Tibial nerve (tissue), 4 donors: ENCODE results near the gene TEX22. TPM values are rescaled to one million over a fixed set of nuclear protein-coding genes. Genes with fewer than 3 reads are reported as not detected.

Source experiments
- DNase-seq, 2 donors: peaks; one replicate each; pipeline ENCODE4 v3.0.0-alpha.2; 2019; ENCODE audit warnings: low spot score in 2 of 2
- H3K27ac ChIP-seq, 4 donors: fragments of 200-600 bp; sonication (generic) in 3 of 4; one replicate each; pipeline ENCODE4 v1.5.1; 2017 to 2019; ENCODE audit warnings: mild to moderate bottlenecking in 1 of 4
- H3K27me3 ChIP-seq, 2 donors: fragments of 200-600 bp; sonication (generic) in 1 of 2; one replicate each; pipeline versions ENCODE4 v1.5.1 to v1.6.0; 2017 to 2019
- H3K36me3 ChIP-seq, 3 donors: fragments of 200-600 bp; sonication (generic); one replicate each; pipeline ENCODE4 v1.5.1; 2018 to 2019
- H3K4me1 ChIP-seq, 4 donors: fragments of 200-600 bp; sonication (generic) in 3 of 4; one replicate each; pipeline ENCODE4 v1.5.1; 2017 to 2019
- H3K4me3 ChIP-seq, 4 donors: fragments of 200-600 bp; sonication (generic) in 3 of 4; one replicate each; pipeline ENCODE4 v1.5.1; 2017 to 2019; ENCODE audit warnings: mild to moderate bottlenecking in 1 of 4, moderate library complexity in 1 of 4
- H3K9me3 ChIP-seq, 4 donors: fragments of 200-600 bp; sonication (generic) in 3 of 4; one replicate each; pipeline ENCODE4 v1.5.1; 2017 to 2019
- EP300 ChIP-seq, 2 donors: sonication (generic); formaldehyde crosslinking; IDR thresholded peaks; one replicate each; pipeline ENCODE4 v1.6.1; 2017; ENCODE audit warnings: antibody characterized with exemption in 2 of 2, mild to moderate bottlenecking in 1 of 2
- POLR2A ChIP-seq, 2 donors: fragments of 450-650 bp; IDR thresholded peaks; one replicate each; pipeline ENCODE4 v1.6.1; 2017; ENCODE audit warnings: antibody characterized with exemption in 2 of 2, mild to moderate bottlenecking in 2 of 2, moderate library complexity in 2 of 2
- WGBS, 2 donors: methylation state at CpG; one replicate each; pipeline ENCODE4 v1.1.5; 2018; 5-methylcytosine and 5-hydroxymethylcytosine counted together
- total RNA-seq, 4 donors: library from RNA; depleted of rRNA; stranded (reverse); fragments of >200 nt; gene quantifications; one replicate each; pipeline ENCODE4 v1.1.0, GENCODE V29; 2016
- TF ChIP-seq, protein P1 (sequence below), 5 experiments: fragments of 200-600 bp in 3 of 5; fragments of 450-650 bp in 2 of 5; sonication (generic) in 3 of 5; IDR thresholded peaks; one replicate each; pipeline ENCODE4 v1.5.1; 2016 to 2019; ENCODE audit warnings: antibody characterized with exemption in 5 of 5, mild to moderate bottlenecking in 3 of 5, moderate library complexity in 2 of 5

The TEX22 gene
- total RNA-seq, 4 donors from 2014 or later: 0.84 to 1.3 (median 1.0) TPM

DNA sequence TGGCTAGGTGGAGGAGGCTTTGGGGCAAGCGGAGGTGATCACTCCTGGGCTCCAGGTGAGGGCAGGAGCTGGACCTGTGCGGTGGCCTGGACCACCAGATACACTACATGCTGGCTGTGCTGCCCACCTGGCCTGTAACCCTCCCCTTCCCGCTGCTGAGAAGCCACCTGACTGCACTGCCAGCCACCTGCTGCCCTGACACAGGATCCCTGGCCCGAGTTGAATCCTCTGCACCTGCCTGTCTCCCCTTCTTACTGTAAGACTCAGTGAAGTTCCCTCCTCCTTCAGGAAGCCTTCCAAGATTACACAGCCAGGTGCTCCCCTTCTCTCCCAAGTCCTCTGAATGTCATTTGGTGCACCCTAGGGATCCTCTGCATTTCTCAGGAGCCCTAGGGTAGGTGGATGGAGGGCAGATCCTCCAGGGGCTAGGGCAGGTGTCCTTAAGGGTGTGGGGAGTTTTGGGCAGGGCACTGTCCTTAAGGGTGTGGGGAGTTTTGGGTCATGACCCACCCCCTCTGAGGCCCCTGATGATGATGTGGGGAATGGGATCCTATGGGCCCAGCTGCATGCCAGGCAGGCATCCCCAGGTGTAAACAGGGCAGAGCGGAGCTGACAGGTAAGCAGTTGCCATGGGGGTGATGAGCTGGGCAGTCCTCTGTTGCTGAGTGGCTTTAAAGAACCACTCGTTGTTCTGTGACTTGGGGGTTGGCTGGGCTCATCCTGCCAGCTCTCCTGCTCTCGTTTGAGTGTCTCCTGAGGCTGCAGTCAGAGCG, 14.6 kb downstream of the TEX22 start:
- H3K4me3 ChIP-seq: no peak overlapping the region
- no peak overlapping the region for H3K27ac ChIP-seq
- H3K27me3 ChIP-seq: peaks cover 0 to 25% of the 10 kb centered on the region in 2 donors
- H3K9me3 ChIP-seq: no peaks in the 10 kb centered on the region
- no peak for TF ChIP-seq EP300 (IDR thresholded peaks at IDR 0.05)
- no peak for TF ChIP-seq POLR2A (IDR thresholded peaks at IDR 0.05)
- TF ChIP-seq, protein P1, sequence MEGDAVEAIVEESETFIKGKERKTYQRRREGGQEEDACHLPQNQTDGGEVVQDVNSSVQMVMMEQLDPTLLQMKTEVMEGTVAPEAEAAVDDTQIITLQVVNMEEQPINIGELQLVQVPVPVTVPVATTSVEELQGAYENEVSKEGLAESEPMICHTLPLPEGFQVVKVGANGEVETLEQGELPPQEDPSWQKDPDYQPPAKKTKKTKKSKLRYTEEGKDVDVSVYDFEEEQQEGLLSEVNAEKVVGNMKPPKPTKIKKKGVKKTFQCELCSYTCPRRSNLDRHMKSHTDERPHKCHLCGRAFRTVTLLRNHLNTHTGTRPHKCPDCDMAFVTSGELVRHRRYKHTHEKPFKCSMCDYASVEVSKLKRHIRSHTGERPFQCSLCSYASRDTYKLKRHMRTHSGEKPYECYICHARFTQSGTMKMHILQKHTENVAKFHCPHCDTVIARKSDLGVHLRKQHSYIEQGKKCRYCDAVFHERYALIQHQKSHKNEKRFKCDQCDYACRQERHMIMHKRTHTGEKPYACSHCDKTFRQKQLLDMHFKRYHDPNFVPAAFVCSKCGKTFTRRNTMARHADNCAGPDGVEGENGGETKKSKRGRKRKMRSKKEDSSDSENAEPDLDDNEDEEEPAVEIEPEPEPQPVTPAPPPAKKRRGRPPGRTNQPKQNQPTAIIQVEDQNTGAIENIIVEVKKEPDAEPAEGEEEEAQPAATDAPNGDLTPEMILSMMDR (IDR thresholded peaks at IDR 0.05): no peak
- no peak for DNase-seq
- WGBS, 2 donors: 82 to 86% methylated on average over 7 to 8 of the region's 8 CpGs
- no peaks in the 10 kb centered on the region for H3K36me3 ChIP-seq
- peaks cover 0 to 26% (median 14%) of the 10 kb centered on the region in 4 donors for H3K4me1 ChIP-seq

DNA sequence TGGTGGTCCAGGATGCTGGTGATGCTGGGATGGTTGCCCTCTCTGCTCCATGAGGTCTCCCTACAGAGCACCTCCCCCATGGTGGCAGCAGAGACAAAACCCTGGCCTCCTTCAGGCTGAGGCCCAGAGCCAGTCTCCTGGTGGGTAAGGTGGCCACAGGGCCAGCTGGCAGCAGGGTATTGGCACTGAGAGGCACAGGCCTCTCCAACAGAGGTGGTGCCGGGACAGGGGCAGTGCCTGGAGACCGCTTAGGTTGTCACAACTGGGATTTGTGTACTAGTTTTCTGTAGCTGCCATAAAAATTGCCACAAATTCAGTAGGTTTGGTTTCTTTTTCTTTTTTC, 15.2 kb downstream of the TEX22 start:
- WGBS, 2 donors: 97 to 100% methylated on average over 2 of the region's 2 CpGs

DNA sequence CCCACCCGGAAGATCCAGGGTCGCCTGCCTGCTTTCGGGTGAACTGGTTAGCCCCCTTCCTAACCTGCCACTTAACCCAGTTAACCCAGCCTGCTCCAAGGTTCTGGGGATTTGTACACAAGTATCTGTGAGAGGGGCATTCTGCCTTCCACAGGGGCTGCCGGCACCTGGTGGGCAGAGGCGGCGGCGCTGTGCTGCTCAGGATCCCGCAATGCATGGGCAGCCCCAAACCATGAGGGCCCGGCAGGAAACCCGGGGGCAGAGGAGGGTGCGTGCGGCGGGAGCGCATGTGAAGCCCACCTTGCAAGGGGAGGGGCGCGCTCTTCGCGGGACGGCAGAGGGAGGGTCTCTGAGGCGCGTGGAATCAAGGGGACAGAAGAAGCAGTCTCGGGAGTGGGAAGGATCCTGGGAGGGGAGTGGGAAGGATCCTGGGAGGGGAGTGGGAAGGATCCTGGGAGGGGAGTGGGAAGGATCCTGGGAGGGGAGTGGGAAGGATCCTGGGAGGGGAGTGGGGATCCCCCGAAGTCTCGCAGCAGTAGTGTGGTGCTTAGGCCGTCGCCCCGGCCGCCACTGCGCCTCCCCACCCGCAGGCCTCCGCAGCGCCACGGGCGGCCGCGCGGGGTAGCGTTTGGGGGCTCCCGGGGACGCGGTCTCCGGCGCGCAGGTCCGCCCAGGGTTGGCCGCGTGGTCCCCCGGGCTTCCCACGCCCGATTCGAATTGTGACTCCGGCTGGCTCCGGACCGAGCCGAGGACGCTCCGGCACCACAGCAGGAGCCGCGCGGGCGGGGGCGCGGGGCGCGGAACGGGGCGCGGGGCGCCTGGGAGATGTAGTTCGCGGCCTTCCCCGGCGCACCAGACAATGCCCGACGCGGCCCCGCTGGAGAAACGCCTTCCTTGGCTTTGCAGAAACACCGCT, 16.4 kb downstream of the TEX22 start:
- peak; percentile 60 for DNase-seq
- H3K4me1 ChIP-seq: peaks cover 0 to 36% (median 21%) of the 10 kb centered on the region in 4 donors
- H3K27ac ChIP-seq: peak overlapping the region; percentile 5 to 80 (median 62)
- 9 to 11% methylated on average over 55 to 79 of the region's 79 CpGs for WGBS, 2 donors
- no peaks in the 10 kb centered on the region for H3K9me3 ChIP-seq
- no peaks in the 10 kb centered on the region for H3K36me3 ChIP-seq
- H3K27me3 ChIP-seq: peaks cover 0 to 25% of the 10 kb centered on the region in 2 donors
- TF ChIP-seq, protein P1 (IDR thresholded peaks at IDR 0.05): peak; percentile 74 to 95 (median 95)
- TF ChIP-seq POLR2A (IDR thresholded peaks at IDR 0.05): peak in 1 of 2 donors; percentile 39
- TF ChIP-seq EP300 (IDR thresholded peaks at IDR 0.05): peak in 1 of 2 donors; percentile 19
- peak overlapping the region; percentile 28 to 61 (median 52) for H3K4me3 ChIP-seq

More for the DNA sequence above, 15.2 kb downstream of the TEX22 start:
- H3K27ac ChIP-seq: no peak overlapping the region
- no peaks in the 10 kb centered on the region for H3K36me3 ChIP-seq
- H3K27me3 ChIP-seq: peaks cover 0 to 25% of the 10 kb centered on the region in 2 donors
- no peaks in the 10 kb centered on the region for H3K9me3 ChIP-seq
- DNase-seq: no peak
- TF ChIP-seq, protein P1 (IDR thresholded peaks at IDR 0.05): no peak
- TF ChIP-seq EP300 (IDR thresholded peaks at IDR 0.05) (no peak), POLR2A (IDR thresholded peaks at IDR 0.05) (no peak)
- H3K4me3 ChIP-seq: no peak overlapping the region
- peaks cover 0 to 26% (median 14%) of the 10 kb centered on the region in 4 donors for H3K4me1 ChIP-seq

DNA sequence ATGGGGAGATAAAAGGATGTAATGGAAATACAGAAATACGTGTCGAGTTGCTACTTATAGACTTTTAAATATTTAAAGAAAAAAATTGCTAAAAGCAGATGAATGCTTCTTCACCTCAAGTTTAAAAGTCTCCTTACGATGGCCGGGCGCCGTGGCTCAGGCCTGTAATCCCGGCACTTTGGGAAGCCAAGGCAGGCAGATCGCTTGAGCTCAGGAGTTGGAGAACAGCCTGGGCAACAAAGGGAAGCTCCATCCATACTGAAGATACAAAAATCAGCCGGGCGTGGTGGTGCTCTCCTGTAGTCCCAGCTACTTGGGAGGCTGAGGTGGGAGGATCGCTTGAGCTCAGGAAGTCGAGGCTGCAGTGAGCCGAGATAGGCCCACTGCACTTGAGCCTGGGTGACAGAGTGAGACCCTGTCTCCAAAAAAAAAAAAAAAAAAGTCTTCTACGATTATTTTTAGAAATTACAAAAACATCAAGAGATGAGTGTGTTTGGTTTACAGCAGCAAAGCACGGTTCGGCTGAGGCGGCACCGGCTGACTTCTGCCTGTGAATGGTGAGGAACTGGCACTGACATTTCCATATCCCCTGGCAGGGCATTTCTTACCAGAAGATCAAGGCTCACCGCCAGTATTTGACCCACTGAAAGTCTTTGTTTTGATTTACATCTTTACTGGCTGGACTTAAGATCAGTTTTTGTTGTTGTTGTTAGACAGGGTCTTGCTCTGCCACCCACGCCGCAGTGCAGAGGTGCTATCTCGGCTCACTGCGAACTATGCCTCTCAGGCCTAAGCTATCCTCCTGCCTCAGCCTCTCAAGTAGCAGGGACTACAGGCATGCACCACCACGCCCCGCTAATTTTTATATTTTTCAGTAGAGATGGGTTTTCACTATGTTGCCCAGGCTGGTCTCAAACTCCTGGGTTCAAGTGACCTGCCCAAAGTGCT, 17.4 kb downstream of the TEX22 start:
- Histone ChIP-seq H3K9me3 (no peaks in the 10 kb centered on the region), H3K36me3 (no peaks in the 10 kb centered on the region), H3K4me1 (peaks cover 0 to 38% (median 24%) of the 10 kb centered on the region in 4 donors), H3K4me3 (peak overlapping the region; percentile 28 to 61 (median 52)), H3K27ac (peak overlapping the region in 3 of 4 donors; percentile 54 to 80 (median 71)), H3K27me3 (peaks cover 0 to 21% of the 10 kb centered on the region in 2 donors)
- DNase-seq: no peak
- TF ChIP-seq EP300 (IDR thresholded peaks at IDR 0.05): no peak
- 86 to 88% methylated on average over 25 of the region's 25 CpGs for WGBS, 2 donors

DNA sequence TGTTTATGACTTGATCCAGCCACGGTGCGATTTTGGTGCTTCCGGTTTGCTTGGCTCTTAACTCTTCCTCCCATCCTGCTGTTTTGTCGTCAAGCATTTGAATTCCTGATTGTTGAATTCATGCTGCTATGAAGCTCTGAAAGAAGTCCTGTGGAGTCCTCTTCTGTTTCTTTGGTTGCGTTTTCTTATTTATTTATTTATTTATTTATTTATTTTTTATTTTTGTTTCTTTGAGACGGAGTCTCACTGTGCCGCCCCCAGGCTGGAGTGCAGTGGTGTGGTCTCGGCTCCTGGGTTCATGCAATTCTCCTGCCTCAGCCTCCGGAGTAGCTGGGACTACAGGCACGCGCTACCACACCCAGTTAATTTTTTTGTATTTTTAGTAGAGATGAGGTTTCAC, 18.3 kb downstream of the TEX22 start:
- no peak for DNase-seq
- H3K9me3 ChIP-seq: no peaks in the 10 kb centered on the region
- WGBS, 2 donors: 94% methylated on average over 11 of the region's 11 CpGs
- TF ChIP-seq POLR2A (IDR thresholded peaks at IDR 0.05) (no peak), EP300 (IDR thresholded peaks at IDR 0.05) (no peak)
- H3K4me3 ChIP-seq: no peak overlapping the region
- peaks cover 0 to 39% (median 28%) of the 10 kb centered on the region in 4 donors for H3K4me1 ChIP-seq
- peaks cover 0 to 16% of the 10 kb centered on the region in 2 donors for H3K27me3 ChIP-seq
- no peak overlapping the region for H3K27ac ChIP-seq
- H3K36me3 ChIP-seq: no peaks in the 10 kb centered on the region
